ENCODE measurements around the gene DLG2. TPM values are rescaled to one million over a fixed set of nuclear protein-coding genes. Genes with fewer than 3 reads are reported as not detected.
"Not testable (repeated sequence)": the region's sequence is repeated elsewhere in the genome, so short reads cannot be mapped to it uniquely, and the experiment has no call there.

Gene DLG2
- total RNA-seq: 1.1 TPM

DNA sequence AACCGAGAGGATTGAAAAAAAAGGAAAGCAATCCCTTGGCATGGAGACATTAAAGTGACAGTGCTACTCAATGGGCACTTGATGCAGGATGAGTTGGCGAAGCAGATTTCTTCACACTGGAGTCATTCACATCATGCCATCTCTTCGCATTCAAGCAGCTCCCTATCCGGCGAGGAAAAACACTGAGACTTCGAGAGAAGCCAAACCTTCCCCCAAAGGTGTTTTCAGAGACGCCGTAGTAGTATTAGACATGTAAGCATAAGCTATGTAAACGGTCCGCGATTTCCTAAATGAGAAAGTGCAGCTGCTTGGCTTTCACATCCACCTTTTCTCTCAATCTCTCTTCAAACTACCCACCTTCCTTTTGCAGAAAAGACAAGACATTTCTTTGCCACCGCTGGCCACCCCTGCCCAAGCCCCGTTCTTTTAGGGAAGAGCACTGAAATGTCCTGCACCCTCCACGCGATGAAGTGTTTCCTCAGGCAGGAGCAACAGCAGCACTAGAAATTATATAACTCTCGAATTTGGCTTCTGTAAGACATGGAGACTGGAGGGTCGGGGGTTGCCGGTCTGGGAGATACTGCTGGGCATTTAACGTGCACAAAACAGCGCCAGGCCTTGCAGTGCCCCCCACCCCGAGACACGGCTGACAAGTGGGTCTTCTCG, at the start of gene DLG2:
Gene DLG2 (minus strand): TSS at position 13 of the 666 bp plus-strand sequence.
- DNase-seq (ENCODE audit: low read depth in 2 of 3, low spot score in 2 of 3): peak in 1 of 3 donors; percentile 7

DNA sequence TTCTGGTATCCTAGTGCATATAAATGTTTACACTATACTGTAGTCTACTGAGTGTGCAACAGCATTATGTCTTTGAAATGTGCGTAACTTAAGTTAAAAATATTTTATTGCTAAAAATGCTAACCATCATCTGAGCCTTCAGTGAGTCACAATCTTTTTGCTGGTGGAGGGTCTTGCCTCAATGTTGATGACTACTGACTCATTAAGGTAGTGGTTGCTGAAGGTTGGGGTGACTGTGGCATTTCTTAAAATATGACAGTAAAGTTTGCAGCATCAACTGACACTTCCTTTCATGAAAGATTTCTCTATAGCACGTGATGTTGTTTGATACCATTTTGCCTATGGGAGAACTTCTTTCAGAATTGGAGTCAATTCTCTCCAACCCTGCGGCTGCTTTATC, 46.2 kb upstream of the DLG2 start:
- no peak for DNase-seq (ENCODE audit: low read depth in 2 of 3, low spot score in 2 of 3)

DNA sequence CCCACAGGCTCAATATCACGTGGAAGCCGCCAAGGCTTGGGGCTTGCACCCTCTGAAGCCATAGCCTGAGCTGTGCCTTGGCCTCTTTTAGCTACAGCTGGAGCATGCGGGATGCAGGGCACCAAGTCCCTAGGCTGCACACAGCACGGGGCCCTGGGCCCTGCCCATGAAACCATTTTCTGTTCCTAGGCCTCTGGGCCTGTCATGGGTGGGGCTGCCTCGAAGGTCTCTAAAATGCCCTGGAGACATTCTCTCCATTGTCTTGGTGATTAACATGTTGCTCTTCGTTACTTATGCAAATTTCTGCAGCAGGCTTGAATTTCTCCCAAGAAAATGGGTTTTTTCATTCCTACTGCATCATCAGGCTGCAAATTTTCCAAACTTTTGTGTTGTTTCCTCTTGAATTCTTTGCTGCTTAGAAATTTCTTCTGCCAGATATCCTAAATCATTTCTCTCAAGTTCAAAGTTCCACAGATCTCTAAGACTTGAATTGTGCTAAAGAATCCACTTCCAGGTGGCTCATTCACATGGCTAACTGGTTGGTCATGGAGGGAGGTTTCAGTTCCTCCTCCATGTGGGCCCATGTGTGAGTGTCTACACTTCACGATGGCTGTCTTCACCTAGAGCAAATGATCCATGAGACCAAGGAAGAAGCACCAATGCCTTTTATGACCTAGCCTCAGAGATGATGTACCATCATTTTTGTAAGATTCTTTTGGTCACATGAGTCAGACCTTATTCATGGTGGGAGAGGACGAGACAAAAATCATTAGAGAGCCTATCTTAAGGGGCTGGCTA, 45.2 kb upstream of the DLG2 start:
- no peak for DNase-seq (ENCODE audit: low read depth in 2 of 3, low spot score in 2 of 3)

DNA sequence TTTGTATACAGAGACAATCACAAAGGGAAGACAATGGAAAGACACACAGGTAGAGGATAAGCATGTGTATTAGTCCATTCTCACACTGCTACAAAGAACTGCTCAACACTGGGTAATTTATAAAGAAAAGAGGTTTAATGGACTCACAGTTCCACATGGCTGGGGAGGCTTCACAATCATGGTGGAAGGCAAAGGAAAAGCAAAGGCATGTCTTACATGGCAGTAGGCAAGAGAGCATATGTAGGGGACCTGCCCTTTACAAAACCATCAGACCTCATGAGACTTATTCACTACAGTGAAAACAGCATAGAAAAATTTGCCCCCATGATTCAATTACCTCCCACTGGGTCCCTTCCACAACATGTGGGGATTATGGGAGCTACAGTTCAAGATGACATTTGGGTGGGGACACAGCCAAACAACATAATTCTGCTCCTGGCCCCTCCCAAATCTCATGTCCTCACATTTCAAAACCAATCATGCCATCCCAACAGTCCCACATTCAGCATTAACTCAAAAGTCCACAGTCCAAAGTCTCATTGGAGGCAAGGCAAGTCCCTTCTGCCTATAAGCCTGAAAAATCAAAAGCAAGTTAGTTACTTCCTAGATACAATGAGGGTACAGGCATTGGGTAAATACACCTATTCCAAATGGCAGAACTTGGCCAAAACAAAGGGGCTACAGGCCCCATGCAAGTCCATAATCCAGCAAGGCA, 44.0 kb upstream of the DLG2 start:
- DNase-seq (ENCODE audit: low read depth in 2 of 3, low spot score in 2 of 3): not testable (repeated sequence)

- no peak for DNase-seq (ENCODE audit: low read depth in 2 of 3, low spot score in 2 of 3)
These were observed 41.0 kb upstream of the DLG2 start for GRCh38 chr11:85668157-85668556.

DNA sequence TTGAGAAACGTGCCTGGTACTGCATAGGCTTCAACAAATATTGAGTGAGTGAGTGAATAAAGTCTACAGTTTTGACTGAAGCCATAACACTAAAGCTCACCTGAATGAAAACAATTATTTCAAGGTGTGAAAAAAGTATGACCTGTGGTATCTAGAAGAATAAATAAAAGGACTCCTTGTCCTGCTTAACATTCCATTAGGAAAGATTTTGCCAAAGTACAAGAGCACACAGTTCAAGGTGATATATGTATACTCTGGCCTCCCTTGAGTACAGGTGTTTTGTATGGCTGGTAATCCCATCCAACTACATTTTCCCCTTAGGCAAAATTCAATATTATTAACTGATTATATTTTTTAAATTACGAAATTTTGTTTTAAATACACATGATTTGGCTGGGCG, 39.5 kb upstream of the DLG2 start:
- DNase-seq (ENCODE audit: low read depth in 2 of 3, low spot score in 2 of 3): no peak

DNA sequence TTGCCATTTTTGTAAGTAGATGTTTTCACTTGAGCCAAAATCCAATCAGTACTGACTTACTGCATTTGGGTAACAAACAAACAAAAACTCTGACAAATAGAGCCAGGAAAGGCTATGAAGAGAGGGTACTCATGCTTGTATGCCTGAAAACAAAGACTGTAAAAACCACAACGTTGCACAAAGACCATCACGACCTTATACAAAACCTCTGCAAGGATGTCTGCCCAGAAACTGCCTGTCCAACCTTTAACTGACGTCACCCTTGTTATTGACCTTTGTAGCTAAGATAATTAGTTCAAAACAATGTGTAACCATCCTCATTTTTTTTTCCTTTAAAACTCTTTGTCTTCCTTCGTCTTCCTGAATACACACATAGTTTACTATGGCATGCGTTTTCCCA, 38.6 kb upstream of the DLG2 start:
- no peak for DNase-seq (ENCODE audit: low read depth in 2 of 3, low spot score in 2 of 3)

GRCh38 chr11:85664615-85665481, 37.7 kb upstream of the DLG2 start, which contains the start of gene CREBZF:
TSS of gene CREBZF (minus strand) at chr11:85665129. CDS start at chr11:85664875, 254 bp downstream.
- peak; percentile 82 to 97 (median 94) for DNase-seq (ENCODE audit: low read depth in 2 of 3, low spot score in 2 of 3)

- peak; percentile 77 to 88 (median 85) for DNase-seq (ENCODE audit: low read depth in 2 of 3, low spot score in 2 of 3)
These were observed 36.8 kb upstream of the DLG2 start for GRCh38 chr11:85663753-85664614.

GRCh38 chr11:85663080-85663752, 36.1 kb upstream of the DLG2 start:
- peak in 1 of 3 donors; percentile 17 for DNase-seq (ENCODE audit: low read depth in 2 of 3, low spot score in 2 of 3)

DNA sequence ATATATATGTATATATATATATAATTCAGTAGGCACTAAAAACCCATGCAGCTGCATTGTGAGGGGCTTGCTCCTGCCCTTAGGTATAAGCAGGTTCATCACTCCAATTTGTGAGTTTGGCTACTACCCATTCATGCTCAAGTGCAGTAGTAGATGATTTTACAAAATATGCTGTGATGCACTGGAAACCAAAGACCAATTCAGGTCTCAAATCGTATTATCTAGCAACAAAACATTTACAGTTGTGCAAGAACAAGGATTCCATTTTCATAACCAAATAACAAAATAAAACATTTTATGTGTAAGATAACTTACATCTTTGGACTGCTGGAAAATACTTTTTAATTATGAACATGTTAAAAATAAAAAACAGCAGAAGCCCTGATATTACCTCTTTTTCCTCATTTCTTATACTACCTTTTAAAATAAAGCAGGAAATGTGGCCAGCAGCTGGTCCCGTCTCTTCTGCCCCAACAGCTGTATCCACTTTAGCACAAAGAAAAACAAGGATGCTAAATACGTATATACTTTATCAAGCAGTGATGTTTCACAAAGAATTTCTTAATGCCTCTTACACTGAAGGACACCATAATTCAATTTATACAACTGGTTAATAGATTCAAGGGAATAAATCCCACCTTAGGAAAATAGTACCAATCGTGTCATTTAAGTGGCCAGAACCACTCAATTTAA, 35.0 kb upstream of the DLG2 start:
- DNase-seq (ENCODE audit: low read depth in 2 of 3, low spot score in 2 of 3): no peak

DNA sequence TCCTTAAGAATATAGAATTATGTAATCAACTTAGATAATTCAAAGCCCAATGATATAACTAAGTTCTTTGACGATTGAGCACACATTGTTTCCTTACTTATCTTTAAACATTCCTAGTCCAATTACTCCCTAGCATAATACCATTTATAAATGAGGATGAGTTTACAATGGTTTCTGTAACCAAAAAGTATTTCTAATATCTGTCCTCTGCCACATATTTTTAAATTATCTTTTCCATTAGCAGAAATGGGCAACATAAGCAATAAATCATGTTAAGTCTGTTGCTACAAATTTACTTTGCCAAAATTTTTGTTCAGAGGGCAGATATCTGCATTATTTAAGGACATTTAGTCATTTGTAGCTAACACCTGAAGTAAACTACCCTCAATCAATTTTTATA, 31.0 kb upstream of the DLG2 start:
- DNase-seq (ENCODE audit: low read depth in 2 of 3, low spot score in 2 of 3): no peak

- no peak for DNase-seq (ENCODE audit: low read depth in 2 of 3, low spot score in 2 of 3)
These were observed 29.6 kb upstream of the DLG2 start for GRCh38 chr11:85656777-85657176.

DNA sequence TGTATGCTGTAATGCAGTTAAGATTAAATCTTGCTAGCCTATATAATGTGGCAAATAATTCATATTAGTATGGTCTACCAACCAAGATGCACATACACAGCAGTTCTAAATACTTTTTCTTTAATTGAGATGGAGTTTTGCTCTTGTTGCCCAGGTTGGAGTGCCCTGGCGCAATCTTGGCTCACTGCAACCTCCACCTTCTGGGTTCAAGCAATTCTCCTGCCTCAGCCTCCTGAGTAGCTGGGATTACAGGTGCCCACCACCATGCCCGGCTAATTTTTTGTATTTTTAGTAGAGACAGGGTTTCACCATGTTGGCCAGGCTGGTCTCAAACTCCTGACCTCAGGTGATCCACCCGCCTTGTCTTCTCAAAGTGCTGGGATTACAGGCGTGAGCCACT, 27.2 kb upstream of the DLG2 start:
- not testable (repeated sequence) for DNase-seq (ENCODE audit: low read depth in 2 of 3, low spot score in 2 of 3)

- DNase-seq (ENCODE audit: low read depth in 2 of 3, low spot score in 2 of 3): peak in 1 of 3 donors; percentile 64
These were observed 25.8 kb upstream of the DLG2 start for GRCh38 chr11:85652786-85653447.

GRCh38 chr11:85651118-85651517, 24.0 kb upstream of the DLG2 start:
- no peak for DNase-seq (ENCODE audit: low read depth in 2 of 3, low spot score in 2 of 3)

- peak; percentile 80 to 85 (median 84) for DNase-seq (ENCODE audit: low read depth in 2 of 3, low spot score in 2 of 3)
These were observed 20.6 kb upstream of the DLG2 start, which contains the start of gene TMEM126A for GRCh38 chr11:85647604-85648299. TSS of gene TMEM126A (plus strand) at chr11:85647967. CDS start at chr11:85650256, 2,289 bp downstream.
